Testis (tissue), 3 donors: ENCODE data around the gene FCHSD2. TPM values are rescaled to one million over a fixed set of nuclear protein-coding genes. Genes with fewer than 3 reads are reported as not detected.

Source experiments
- DNase-seq: peaks from one replicate; pipeline ENCODE4 v3.0.0-alpha.2; 2019
- H3K27ac ChIP-seq, 2 donors: fragments of 200-600 bp; sonication (generic); one replicate each; pipeline ENCODE4 v1.5.1; 2019
- H3K27me3 ChIP-seq: fragments of 200-600 bp; sonication (generic); one replicate; pipeline ENCODE4 v1.5.1; 2019
- H3K36me3 ChIP-seq: fragments of 200-600 bp; sonication (generic); one replicate; pipeline ENCODE4 v1.5.1; 2017; ENCODE audit warnings: low read depth; ENCODE audit errors: missing control alignments
- H3K4me1 ChIP-seq: fragments of 200-600 bp; sonication (generic); one replicate; pipeline ENCODE4 v1.5.1; 2019
- H3K4me3 ChIP-seq, 2 donors: fragments of 200-600 bp; sonication (generic); one replicate each; pipeline ENCODE4 v1.5.1; 2017 to 2019
- H3K9me3 ChIP-seq: fragments of 200-600 bp; sonication (generic); one replicate; pipeline ENCODE4 v1.5.1; 2017
- CTCF ChIP-seq, 3 experiments: fragments of 450-650 bp in 2 of 3; fragments of 200-600 bp in 1 of 3; sonication (generic) in 1 of 3; IDR thresholded peaks; one replicate each; pipeline ENCODE4 v1.5.1; 2016 to 2019; ENCODE audit warnings: antibody characterized with exemption in 3 of 3, mild to moderate bottlenecking in 2 of 3, moderate library complexity in 1 of 3
- POLR2A ChIP-seq: fragments of 450-650 bp; IDR thresholded peaks from one replicate; pipeline ENCODE4 v1.6.1; 2017; ENCODE audit warnings: antibody characterized with exemption, mild to moderate bottlenecking, moderate library complexity
- WGBS, 2 donors: methylation state at CpG; one replicate each; pipeline ENCODE4 v1.1.5; 2018; 5-methylcytosine and 5-hydroxymethylcytosine counted together
- intact Hi-C: fragments of 100-400 bp; cut with DNase I; formaldehyde crosslinking; loops from one replicate; pipeline ENCODE4 v1.15.1; 2023; ENCODE audit warnings: low total_unique reads
- polyA plus RNA-seq: library from polyadenylated mRNA; stranded (reverse); fragments of 350-450 nt; fragmentation: Illumina TruSeq; extraction: RNeasy Lipid Tissue Mini Kit (QIAGEN cat#74804); gene quantifications from one replicate; pipeline ENCODE4 v1.2.3, GENCODE V29; 2014; ENCODE audit warnings: low read depth, low replicate concordance; ENCODE audit not compliant: insufficient read depth
- total RNA-seq, 2 donors: library from RNA; depleted of rRNA; stranded (reverse); fragments of >200 nt; gene quantifications; one replicate each; pipeline ENCODE4 v1.2.3, GENCODE V29; 2016

The FCHSD2 gene
- total and polyA plus RNA-seq, 3 donors from 2014 or later: 44.0 to 69.6 (median 65.9) TPM

GRCh38 chr11:72996959-72997358 lies 145.2 kb downstream of the FCHSD2 start:
- intact Hi-C loops: no loop called here
- 74 to 76% methylated on average over 3 of the region's 3 CpGs for WGBS, 2 donors

GRCh38 chr11:72989727-72990126 lies 152.4 kb downstream of the FCHSD2 start:
- WGBS, 2 donors: 19 to 68% methylated on average over 1 of the region's 1 CpG
- no peak overlapping the region for H3K4me3 ChIP-seq
- no peaks in the 10 kb centered on the region for H3K36me3 ChIP-seq
- no peaks in the 10 kb centered on the region for H3K9me3 ChIP-seq
- no peak for TF ChIP-seq CTCF (IDR thresholded peaks at IDR 0.05)
- TF ChIP-seq POLR2A: no peak
- intact Hi-C loops: no loop called here
- H3K27me3 ChIP-seq: no peaks in the 10 kb centered on the region
- DNase-seq: peak; percentile 24
- H3K4me1 ChIP-seq: peaks cover 12% of the 10 kb centered on the region
- H3K27ac ChIP-seq: no peak overlapping the region

More at GRCh38 chr11:72996959-72997358, 145.2 kb downstream of the FCHSD2 start:
- no peak overlapping the region for H3K27ac ChIP-seq
- no peak for DNase-seq
- H3K27me3 ChIP-seq: no peaks in the 10 kb centered on the region
- TF ChIP-seq POLR2A: no peak
- no peak for TF ChIP-seq CTCF (IDR thresholded peaks at IDR 0.05)
- no peaks in the 10 kb centered on the region for H3K36me3 ChIP-seq
- no peak overlapping the region for H3K4me3 ChIP-seq
- H3K9me3 ChIP-seq: no peaks in the 10 kb centered on the region
- peaks cover 4% of the 10 kb centered on the region for H3K4me1 ChIP-seq

- Histone ChIP-seq H3K9me3 (no peaks in the 10 kb centered on the region), H3K27ac (no peak overlapping the region), H3K27me3 (no peaks in the 10 kb centered on the region), H3K4me1 (peaks cover 12% of the 10 kb centered on the region), H3K36me3 (no peaks in the 10 kb centered on the region), H3K4me3 (no peak overlapping the region)
- intact Hi-C loops: no loop called here
- TF ChIP-seq POLR2A (no peak), CTCF (IDR thresholded peaks at IDR 0.05) (no peak)
- 87% methylated on average over 3 of the region's 3 CpGs for WGBS, 2 donors
- no peak for DNase-seq
Measured at GRCh38 chr11:72988821-72989220, 153.3 kb downstream of the FCHSD2 start.

GRCh38 chr11:72985645-72986044 lies 156.5 kb downstream of the FCHSD2 start:
- Histone ChIP-seq H3K4me1 (peaks cover 12% of the 10 kb centered on the region), H3K9me3 (no peaks in the 10 kb centered on the region), H3K4me3 (no peak overlapping the region), H3K36me3 (no peaks in the 10 kb centered on the region), H3K27ac (no peak overlapping the region), H3K27me3 (no peaks in the 10 kb centered on the region)
- no peak for DNase-seq
- intact Hi-C loops: no loop called here
- TF ChIP-seq POLR2A: no peak
- no peak for TF ChIP-seq CTCF (IDR thresholded peaks at IDR 0.05)

- Histone ChIP-seq H3K27me3 (no peaks in the 10 kb centered on the region), H3K4me3 (no peak overlapping the region), H3K4me1 (peaks cover 10% of the 10 kb centered on the region), H3K36me3 (no peaks in the 10 kb centered on the region), H3K9me3 (no peaks in the 10 kb centered on the region), H3K27ac (no peak overlapping the region)
- intact Hi-C loops: no loop called here
- no peak for DNase-seq
- 79 to 100% methylated on average over 3 of the region's 3 CpGs for WGBS, 2 donors
- no peak for TF ChIP-seq POLR2A
- no peak for TF ChIP-seq CTCF (IDR thresholded peaks at IDR 0.05)
Measured at GRCh38 chr11:72984453-72985077, 157.6 kb downstream of the FCHSD2 start.
